ENCODE measurements around the gene CAMK2A.
"Not testable (repeated sequence)": the region's sequence is repeated elsewhere in the genome, so short reads cannot be mapped to it uniquely, and the experiment has no call there.

Gene CAMK2A

DNA sequence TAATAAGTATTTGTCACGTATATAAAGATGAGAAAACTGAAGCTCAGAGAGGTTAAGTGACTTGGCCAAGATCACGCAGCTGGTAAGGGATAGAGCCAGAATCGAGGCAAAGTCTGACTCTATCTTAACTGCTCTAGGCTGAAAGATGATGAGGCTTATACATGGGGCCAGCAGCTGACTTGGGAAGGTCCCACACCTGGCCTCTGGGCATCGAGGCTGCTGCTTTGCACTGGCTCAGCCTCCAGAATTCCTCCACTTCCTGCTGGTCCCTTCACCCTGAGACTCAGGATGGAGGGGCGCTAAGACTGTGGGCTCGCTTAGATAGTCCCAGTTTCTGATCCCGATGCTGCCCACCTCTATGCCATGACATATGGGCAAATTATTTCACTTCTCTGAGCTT is 35.2 kb downstream of the CAMK2A start:
- no peak for DNase-seq (ENCODE audit: low read depth)

GRCh38 chr5:150253416-150254208 is 36.0 kb downstream of the CAMK2A start:
- DNase-seq (ENCODE audit: low read depth), result no peak

DNA sequence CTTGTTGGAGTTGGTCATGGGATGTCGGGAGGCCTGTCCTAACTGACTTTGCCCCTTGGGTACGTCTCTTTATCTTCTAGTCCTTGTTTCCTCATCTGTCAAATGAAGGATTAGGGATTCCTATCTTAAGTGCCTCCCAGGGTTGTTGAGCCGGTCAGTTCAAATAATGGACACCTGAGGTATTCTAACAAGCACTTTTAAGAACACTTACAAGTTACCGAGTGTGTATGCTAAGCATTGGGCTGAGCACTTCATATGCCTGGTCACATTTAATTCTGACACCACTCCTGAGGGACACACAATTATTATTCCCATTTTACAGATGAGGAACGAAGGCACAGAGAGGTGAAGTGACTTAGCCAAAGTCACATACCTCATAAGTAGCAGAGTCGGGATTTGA is 37.1 kb downstream of the CAMK2A start:
- no peak for DNase-seq (ENCODE audit: low read depth)

GRCh38 chr5:150251504-150251903 is 38.1 kb downstream of the CAMK2A start:
- no peak for DNase-seq (ENCODE audit: low read depth)

- no peak for DNase-seq (ENCODE audit: low read depth)
Observed at GRCh38 chr5:150249744-150250143, 39.8 kb downstream of the CAMK2A start.

GRCh38 chr5:150248946-150249345 is 40.6 kb downstream of the CAMK2A start:
- DNase-seq (ENCODE audit: low read depth), result no peak

DNA sequence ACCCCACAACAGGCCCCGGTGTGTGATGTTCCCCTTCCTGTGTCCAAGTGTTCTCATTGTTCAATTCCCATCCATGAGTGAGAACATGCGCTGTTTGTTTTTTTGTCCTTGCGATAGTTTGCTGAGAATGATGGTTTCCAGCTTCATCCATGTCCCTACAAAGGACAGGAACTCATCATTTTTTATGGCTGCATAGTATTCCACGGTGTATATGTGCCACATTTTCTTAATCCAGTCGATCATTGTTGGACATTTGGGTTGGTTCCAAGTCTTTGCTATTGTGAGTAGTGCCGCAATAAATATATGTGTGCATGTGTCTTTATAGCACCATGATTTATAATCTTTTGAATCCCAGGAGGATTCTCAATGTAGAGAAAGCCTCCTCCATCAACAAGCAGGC is 41.1 kb downstream of the CAMK2A start:
- DNase-seq (ENCODE audit: low read depth), result not testable (repeated sequence)

GRCh38 chr5:150247726-150248125 is 41.8 kb downstream of the CAMK2A start:
- no peak for DNase-seq (ENCODE audit: low read depth)

DNA sequence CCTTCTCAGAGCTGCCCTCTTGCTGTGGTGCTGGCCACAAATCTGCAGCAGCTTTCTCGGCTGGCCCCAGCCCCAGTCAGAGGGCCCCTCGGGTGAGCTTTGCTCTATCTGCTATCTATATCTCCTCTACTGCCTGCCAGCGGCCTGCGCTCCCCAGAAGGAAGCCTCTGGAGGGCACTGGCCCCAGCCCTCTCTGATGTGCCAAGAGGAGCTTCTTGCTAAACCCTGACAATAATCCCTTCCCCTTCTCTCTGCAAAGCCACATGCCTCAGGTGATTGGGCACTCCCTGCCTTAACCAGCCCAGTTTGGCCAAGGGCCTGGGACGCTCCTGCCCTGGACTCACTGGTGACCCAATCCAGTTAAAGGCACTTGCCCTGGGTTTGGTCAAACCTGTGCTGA is 42.7 kb downstream of the CAMK2A start:
- no peak for DNase-seq (ENCODE audit: low read depth)

DNA sequence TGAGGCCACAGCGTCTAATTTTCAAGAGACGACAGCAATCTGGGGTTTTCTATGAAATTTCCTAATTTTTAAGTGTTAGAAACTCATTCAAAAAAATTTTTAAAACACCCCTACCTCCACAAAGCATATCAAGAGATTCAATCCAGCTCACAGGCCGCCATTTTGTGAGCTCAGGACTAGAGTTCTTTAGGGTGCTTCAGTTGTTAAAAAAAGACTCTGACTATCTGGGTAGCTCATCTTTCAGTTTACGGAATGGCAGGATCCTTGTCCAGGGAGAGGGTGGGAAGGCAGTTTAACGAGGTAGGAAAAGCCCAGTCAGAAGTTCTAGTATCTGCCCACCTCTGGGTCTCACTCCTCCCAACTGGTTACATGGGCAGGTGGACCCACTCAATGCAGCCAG is 43.1 kb downstream of the CAMK2A start:
- no peak for DNase-seq (ENCODE audit: low read depth)

DNA sequence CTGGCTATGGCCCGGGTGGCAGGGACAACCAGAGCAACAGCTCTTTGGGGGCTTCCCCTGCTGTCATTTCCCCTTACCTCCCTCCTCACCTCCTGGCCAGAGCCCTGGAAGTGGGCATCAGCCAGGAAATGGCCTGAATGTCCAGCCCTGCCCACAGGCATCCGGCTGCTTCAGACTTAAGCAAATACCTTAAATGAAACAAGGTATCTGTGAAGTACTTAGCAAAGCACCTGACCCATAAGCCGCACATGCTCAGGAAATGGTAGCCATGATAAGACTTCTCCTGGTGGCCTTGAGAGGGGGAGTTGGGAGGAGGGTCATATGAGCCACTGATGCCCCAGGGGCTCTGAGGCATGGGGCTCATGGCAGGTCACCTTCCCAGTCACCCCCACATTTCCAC is 43.8 kb downstream of the CAMK2A start:
- DNase-seq (ENCODE audit: low read depth), result no peak

- no peak for DNase-seq (ENCODE audit: low read depth)
Observed at GRCh38 chr5:150245111-150245789, 44.3 kb downstream of the CAMK2A start.

- no peak for DNase-seq (ENCODE audit: low read depth)
Observed at GRCh38 chr5:150244209-150244608, 45.4 kb downstream of the CAMK2A start.

- no peak for DNase-seq (ENCODE audit: low read depth)
Observed at GRCh38 chr5:150243590-150243989, 46.0 kb downstream of the CAMK2A start.

- no peak for DNase-seq (ENCODE audit: low read depth)
Observed at GRCh38 chr5:150242251-150242894, 47.2 kb downstream of the CAMK2A start.

GRCh38 chr5:150241298-150242160 is 48.0 kb downstream of the CAMK2A start:
- DNase-seq (ENCODE audit: low read depth), result no peak

- no peak for DNase-seq (ENCODE audit: low read depth)
Observed at GRCh38 chr5:150239794-150240122, 49.8 kb downstream of the CAMK2A start.

GRCh38 chr5:150239099-150239793 is 50.3 kb downstream of the CAMK2A start:
- no peak for DNase-seq (ENCODE audit: low read depth)

DNA sequence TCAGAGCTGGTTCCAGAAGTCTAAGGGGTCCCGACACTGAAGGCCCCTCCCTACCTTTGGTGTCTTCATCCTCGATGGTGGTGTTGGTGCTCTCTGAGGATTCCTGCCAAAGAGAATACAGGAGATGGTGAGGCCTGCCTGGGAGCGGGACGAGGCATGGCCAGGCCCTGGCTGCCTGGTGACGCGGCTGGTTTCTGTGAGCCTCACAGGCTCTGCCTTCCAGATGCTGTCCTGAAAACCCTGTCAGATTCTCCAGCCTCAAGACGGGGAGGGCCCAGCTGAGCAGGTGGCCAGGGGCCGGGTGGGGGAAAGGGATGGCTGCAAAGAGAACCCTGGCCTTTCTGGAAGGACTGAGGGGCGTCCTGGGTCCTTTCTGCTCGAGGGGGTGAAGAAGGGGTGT is 50.9 kb downstream of the CAMK2A start:
- DNase-seq (ENCODE audit: low read depth), result no peak

GRCh38 chr5:150236981-150237754 is 52.4 kb downstream of the CAMK2A start:
- DNase-seq (ENCODE audit: low read depth), result no peak

GRCh38 chr5:150236313-150236712 is 53.3 kb downstream of the CAMK2A start:
- DNase-seq (ENCODE audit: low read depth), result no peak
